ENCODE measurements around the gene KRTAP12-4. TPM values are rescaled to one million over a fixed set of nuclear protein-coding genes. Genes with fewer than 3 reads are reported as not detected.
"Not testable (repeated sequence)": the region's sequence is repeated elsewhere in the genome, so short reads cannot be mapped to it uniquely, and the experiment has no call there.

KRTAP12-4 gene
- total RNA-seq, 2 experiments from 2014 or later, result not detected

DNA sequence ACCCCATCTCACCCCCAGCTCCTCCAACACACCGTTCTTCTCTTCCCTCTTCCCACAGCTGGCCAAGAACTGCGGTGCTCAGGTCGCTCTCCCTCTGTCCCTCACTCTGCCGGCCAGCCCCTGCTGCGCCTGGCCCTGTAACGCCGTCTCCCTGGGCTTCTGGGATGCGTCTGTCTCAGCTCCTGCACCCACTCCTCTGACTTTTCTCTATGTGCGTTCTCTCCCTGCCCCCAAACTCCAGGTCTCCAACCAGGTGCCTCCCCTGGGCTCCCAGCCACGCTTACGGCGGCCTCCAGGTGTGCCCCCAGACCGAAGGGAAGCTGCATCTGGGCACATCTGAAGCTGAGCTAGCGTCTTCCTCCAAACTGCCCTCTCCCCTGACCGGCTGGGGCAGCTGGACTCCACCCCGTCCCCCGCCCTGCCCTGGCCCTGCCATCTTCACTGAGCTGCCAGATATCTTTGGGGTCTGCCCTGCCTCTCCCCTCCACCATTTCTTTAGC lies 45.1 kb upstream of the KRTAP12-4 start:
- Histone ChIP-seq H4K20me1 (ENCODE audit: insufficient read depth, low read length) (no peaks in the 10 kb centered on the region), H3K36me3 (ENCODE audit: insufficient read depth, low read length) (no peaks in the 10 kb centered on the region), H3K27ac (ENCODE audit: low read depth, low read length, poor library complexity, severe bottlenecking) (no peak overlapping the region), H3K4me1 (ENCODE audit: insufficient read depth, low read length, poor library complexity, severe bottlenecking) (no peaks in the 10 kb centered on the region), H3K9me2 (ENCODE audit: insufficient read depth, low read length) (no peaks in the 10 kb centered on the region), H3K79me2 (ENCODE audit: insufficient read depth, low read depth, low read length) (no peaks in the 10 kb centered on the region), H3K4me3 (ENCODE audit: low read depth, low read length, poor library complexity, severe bottlenecking) (no peak overlapping the region), H3K9me3 (ENCODE audit: low read length) (no peaks in the 10 kb centered on the region), H3K4me2 (ENCODE audit: low read length) (no peak overlapping the region), H2AFZ (ENCODE audit: low read length) (no peak overlapping the region)
- ChIA-PET POLR2A (interaction anchor here (0.5 to 0.6 kb wide), 2 partner anchors 241 to 942 kb away, joined by 3 to 9 read pairs; no protein-coding TSS in a partner anchor), CTCF (ENCODE audit: unreplicated experiment) (no interaction called here)
- intact Hi-C loops (cut with micrococcal nuclease; ENCODE audit: unreplicated experiment), result no loop called here
- TF ChIP-seq CTCF (conservative IDR thresholded peaks at IDR 0.05; ENCODE audit: low read length) (no peak), EZH2phosphoT487 (IDR thresholded peaks at IDR 0.05; ENCODE audit: borderline replicate concordance, low read depth, low read length) (no peak)
- DNase-seq (ENCODE audit: low spot score), result no peak
- no TSS peak for BruUV-seq (replicated peaks)

GRCh38 chr21:44697811-44698734 lies 43.6 kb upstream of the KRTAP12-4 start:
- ChIA-PET POLR2A (no interaction called here), CTCF (ENCODE audit: unreplicated experiment) (no interaction called here)
- Histone ChIP-seq H3K36me3 (ENCODE audit: insufficient read depth, low read length) (no peaks in the 10 kb centered on the region), H3K9me2 (ENCODE audit: insufficient read depth, low read length) (no peaks in the 10 kb centered on the region), H2AFZ (ENCODE audit: low read length) (no peak overlapping the region), H3K79me2 (ENCODE audit: insufficient read depth, low read depth, low read length) (no peaks in the 10 kb centered on the region), H3K4me1 (ENCODE audit: insufficient read depth, low read length, poor library complexity, severe bottlenecking) (no peaks in the 10 kb centered on the region), H3K9me3 (ENCODE audit: low read length) (no peaks in the 10 kb centered on the region), H3K27ac (ENCODE audit: low read depth, low read length, poor library complexity, severe bottlenecking) (no peak overlapping the region), H3K4me2 (ENCODE audit: low read length) (no peak overlapping the region), H3K4me3 (ENCODE audit: low read depth, low read length, poor library complexity, severe bottlenecking) (no peak overlapping the region), H4K20me1 (ENCODE audit: insufficient read depth, low read length) (no peaks in the 10 kb centered on the region)
- BruUV-seq (replicated peaks), result no TSS peak
- TF ChIP-seq CTCF (conservative IDR thresholded peaks at IDR 0.05; ENCODE audit: low read length) (no peak), EZH2phosphoT487 (IDR thresholded peaks at IDR 0.05; ENCODE audit: borderline replicate concordance, low read depth, low read length) (no peak)
- intact Hi-C loops (cut with micrococcal nuclease; ENCODE audit: unreplicated experiment), result no loop called here
- no peak for DNase-seq (ENCODE audit: low spot score)

DNA sequence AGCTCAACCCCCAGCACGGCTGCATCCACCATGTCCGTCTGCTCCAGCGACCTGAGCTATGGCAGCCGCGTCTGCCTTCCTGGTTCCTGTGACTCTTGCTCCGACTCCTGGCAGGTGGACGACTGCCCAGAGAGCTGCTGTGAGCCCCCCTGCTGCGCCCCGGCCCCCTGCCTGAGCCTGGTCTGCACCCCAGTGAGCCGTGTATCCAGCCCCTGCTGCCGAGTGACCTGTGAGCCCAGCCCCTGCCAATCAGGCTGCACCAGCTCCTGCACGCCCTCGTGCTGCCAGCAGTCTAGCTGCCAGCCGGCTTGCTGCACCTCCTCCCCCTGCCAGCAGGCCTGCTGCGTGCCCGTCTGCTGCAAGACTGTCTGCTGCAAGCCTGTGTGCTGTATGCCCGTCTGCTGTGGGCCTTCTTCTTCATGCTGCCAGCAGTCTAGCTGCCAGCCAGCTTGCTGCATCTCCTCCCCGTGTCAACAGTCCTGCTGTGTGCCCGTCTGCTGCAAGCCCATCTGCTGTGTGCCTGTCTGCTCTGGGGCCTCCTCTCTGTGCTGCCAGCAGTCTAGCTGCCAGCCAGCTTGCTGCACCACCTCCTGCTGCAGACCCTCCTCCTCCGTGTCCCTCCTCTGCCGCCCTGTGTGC lies 42.8 kb upstream of the KRTAP12-4 start, which contains the start of gene KRTAP10-12:
Gene KRTAP10-12, plus strand, starts transcription at position 1 of the 639 bp plus-strand sequence. Its CDS starts 30 bp downstream, at position 31.
- H3K36me3 ChIP-seq (ENCODE audit: insufficient read depth, low read length); H3K4me1 ChIP-seq (ENCODE audit: insufficient read depth, low read length, poor library complexity, severe bottlenecking); H3K79me2 ChIP-seq (ENCODE audit: insufficient read depth, low read depth, low read length); H3K4me2 ChIP-seq (ENCODE audit: low read length); H2AFZ ChIP-seq (ENCODE audit: low read length); H3K27ac ChIP-seq (ENCODE audit: low read depth, low read length, poor library complexity, severe bottlenecking); H4K20me1 ChIP-seq (ENCODE audit: insufficient read depth, low read length); H3K4me3 ChIP-seq (ENCODE audit: low read depth, low read length, poor library complexity, severe bottlenecking); CTCF ChIA-PET (ENCODE audit: unreplicated experiment); DNase-seq (ENCODE audit: low spot score); POLR2A ChIA-PET; BruUV-seq (replicated peaks); H3K9me3 ChIP-seq (ENCODE audit: low read length); intact Hi-C loops (cut with micrococcal nuclease; ENCODE audit: unreplicated experiment); H3K9me2 ChIP-seq (ENCODE audit: insufficient read depth, low read length): not testable (repeated sequence)
